Stimulated activated CD8-positive, alpha-beta memory T cell treated with anti-CD3 and anti-CD28 coated beads, Interleukin-15, amount 100 ng/mL, for 4 hours (primary cell): Measurements from ENCODE around the gene HID1.
A peak's percentile ranks its signal among the peaks of the same experiment; 100 is the strongest.
"Not testable (repeated sequence)": the region's sequence is repeated elsewhere in the genome, so short reads cannot be mapped to it uniquely, and the experiment has no call there.

ENCODE experiments used
- DNase-seq, 2 donors: peaks; one replicate each; pipeline ENCODE4 v3.0.0-alpha.2; 2020; ENCODE audit warnings: low read depth in 2 of 2

Gene HID1

GRCh38 chr17:74999523-74999922 lies 27.0 kb upstream of the HID1 start:
- no peak for DNase-seq

GRCh38 chr17:74998783-74999182 lies 26.2 kb upstream of the HID1 start:
- no peak for DNase-seq

GRCh38 chr17:74995847-74996246 lies 23.3 kb upstream of the HID1 start:
- DNase-seq = no peak

- no peak for DNase-seq
These were observed 21.9 kb upstream of the HID1 start for GRCh38 chr17:74994440-74994839.

GRCh38 chr17:74992223-74992622 lies 19.7 kb upstream of the HID1 start:
- no peak for DNase-seq

- DNase-seq = no peak
These were observed 18.1 kb upstream of the HID1 start for GRCh38 chr17:74990581-74991105.

- no peak for DNase-seq
These were observed 15.6 kb upstream of the HID1 start for GRCh38 chr17:74987909-74988711.

GRCh38 chr17:74987418-74987908 lies 14.9 kb upstream of the HID1 start, which contains the start of gene CDR2L:
Gene CDR2L, plus strand, starts transcription at chr17:74987632. Its CDS starts 412 bp downstream, at chr17:74988044.
- peak; percentile 77 to 81 for DNase-seq

- DNase-seq = no peak
These were observed 13.6 kb upstream of the HID1 start for GRCh38 chr17:74986206-74986576.

GRCh38 chr17:74982663-74983313 lies 10.2 kb upstream of the HID1 start:
- DNase-seq = not testable (repeated sequence)

- DNase-seq = peak; percentile 42 to 58
These were observed 9.6 kb upstream of the HID1 start for GRCh38 chr17:74981979-74982662.

GRCh38 chr17:74981318-74981978 lies 8.9 kb upstream of the HID1 start:
- DNase-seq = no peak

- no peak for DNase-seq
These were observed 7.0 kb upstream of the HID1 start for GRCh38 chr17:74979408-74980146.

GRCh38 chr17:74978240-74978639 lies 5.7 kb upstream of the HID1 start:
- no peak for DNase-seq

- DNase-seq = no peak
These were observed 5.2 kb upstream of the HID1 start for GRCh38 chr17:74977802-74978201.

- DNase-seq = no peak
These were observed 3.4 kb upstream of the HID1 start for GRCh38 chr17:74975943-74976342.

GRCh38 chr17:74972973-74973328 lies 392 bp upstream of the HID1 start:
- DNase-seq = no peak

- no peak for DNase-seq
These were observed 785 bp downstream of the HID1 start for GRCh38 chr17:74971842-74972106.

GRCh38 chr17:74971069-74971841 lies 1.3 kb downstream of the HID1 start:
- DNase-seq = no peak

- no peak for DNase-seq
These were observed 2.2 kb downstream of the HID1 start for GRCh38 chr17:74970395-74970794.

- DNase-seq = not testable (repeated sequence)
These were observed 3.1 kb downstream of the HID1 start for GRCh38 chr17:74969501-74969900.
